GM18909 (cell line): ENCODE data around the gene ZNF710.
A peak's percentile ranks its signal among the peaks of the same experiment; 100 is the strongest.

Experiments used
- ATAC-seq: cut with Tn5 transposase; IDR thresholded peaks from one replicate; pipeline ENCODE4 v1.9.1; 2021; ENCODE audit warnings: mild to moderate bottlenecking; ENCODE audit not compliant: unreplicated experiment, poor library complexity

ZNF710 gene

GRCh38 chr15:90015749-90016148 lies 14.6 kb downstream of the ZNF710 start:
- no peak for ATAC-seq

- ATAC-seq = no peak
Observed at GRCh38 chr15:90016721-90017120, 15.6 kb downstream of the ZNF710 start.

- ATAC-seq = no peak
Observed at GRCh38 chr15:90018216-90018831, 17.2 kb downstream of the ZNF710 start.

GRCh38 chr15:90019611-90020010 lies 18.5 kb downstream of the ZNF710 start:
- no peak for ATAC-seq

GRCh38 chr15:90020021-90020735 lies 19.1 kb downstream of the ZNF710 start:
- no peak for ATAC-seq

- ATAC-seq = no peak
Observed at GRCh38 chr15:90020936-90021507, 19.9 kb downstream of the ZNF710 start.

- no peak for ATAC-seq
Observed at GRCh38 chr15:90022345-90022744, 21.2 kb downstream of the ZNF710 start.

- ATAC-seq = no peak
Observed at GRCh38 chr15:90022905-90023700, 22.0 kb downstream of the ZNF710 start.

GRCh38 chr15:90024406-90024805 lies 23.3 kb downstream of the ZNF710 start:
- ATAC-seq = no peak

GRCh38 chr15:90025489-90026033 lies 24.4 kb downstream of the ZNF710 start:
- ATAC-seq = no peak

GRCh38 chr15:90028376-90028944 lies 27.3 kb downstream of the ZNF710 start:
- ATAC-seq = no peak

GRCh38 chr15:90029024-90029423 lies 27.9 kb downstream of the ZNF710 start:
- no peak for ATAC-seq

- no peak for ATAC-seq
Observed at GRCh38 chr15:90030376-90030775, 29.3 kb downstream of the ZNF710 start.

- peak; percentile 87 for ATAC-seq
Observed at GRCh38 chr15:90031231-90031791, 30.2 kb downstream of the ZNF710 start.

GRCh38 chr15:90033006-90033405 lies 31.9 kb downstream of the ZNF710 start:
- ATAC-seq = no peak

GRCh38 chr15:90033448-90033847 lies 32.3 kb downstream of the ZNF710 start:
- no peak for ATAC-seq

- no peak for ATAC-seq
Observed at GRCh38 chr15:90035095-90035839, 34.1 kb downstream of the ZNF710 start.

GRCh38 chr15:90035840-90036230 lies 34.7 kb downstream of the ZNF710 start:
- no peak for ATAC-seq

- no peak for ATAC-seq
Observed at GRCh38 chr15:90036343-90036742, 35.2 kb downstream of the ZNF710 start.
